HG02852 (cell line): Measurements from ENCODE around the gene SLBP.

ENCODE experiments used
- ATAC-seq: cut with Tn5 transposase; IDR thresholded peaks from one replicate; pipeline ENCODE4 v1.9.1; 2021; ENCODE audit warnings: mild to moderate bottlenecking, moderate library complexity; ENCODE audit not compliant: unreplicated experiment

Gene SLBP

DNA sequence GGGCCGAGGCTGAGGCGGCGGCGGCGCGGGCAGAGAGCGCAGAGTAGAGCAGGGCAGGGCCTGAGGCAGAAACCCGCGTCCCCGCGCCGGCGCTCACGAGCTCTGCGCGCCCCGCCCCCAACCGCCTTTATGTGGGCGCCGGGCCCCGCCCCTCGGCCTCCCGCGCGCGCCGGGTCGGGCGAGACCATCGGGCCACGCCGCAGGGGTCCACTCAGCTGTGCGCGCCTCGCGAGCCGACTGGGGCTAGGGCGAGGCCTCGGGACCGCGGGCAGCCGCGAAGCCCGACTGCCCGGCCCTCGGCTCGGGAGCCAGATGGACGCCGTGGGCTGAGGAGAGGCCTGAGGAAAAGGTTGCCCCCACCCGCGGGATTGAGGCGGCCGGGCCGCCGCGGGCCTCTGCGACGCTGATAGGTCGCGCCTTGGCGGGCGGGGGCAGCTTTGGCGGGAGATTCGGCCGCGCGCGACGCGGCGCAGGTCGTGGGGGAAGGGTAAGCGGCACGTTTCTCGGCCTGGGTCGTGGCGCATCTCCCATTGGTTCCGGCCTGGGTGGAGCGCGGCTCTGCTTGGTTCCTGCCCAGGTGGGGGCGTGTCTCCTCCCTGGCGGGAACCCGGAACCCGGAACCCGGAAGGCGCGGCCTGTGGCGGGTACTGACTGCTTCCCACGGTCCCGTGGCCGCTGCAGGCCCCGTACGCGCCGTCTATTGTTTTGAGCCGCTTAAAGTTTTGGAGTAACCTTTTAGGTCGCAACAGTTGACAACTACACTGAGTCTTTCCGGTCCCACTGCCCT lies at the start of gene SLBP:
SLBP (minus strand) TSS at position 104 of the 787 bp plus-strand sequence. CDS start 131 bp downstream, outside the sequence.
- ATAC-seq = peak; percentile 70

DNA sequence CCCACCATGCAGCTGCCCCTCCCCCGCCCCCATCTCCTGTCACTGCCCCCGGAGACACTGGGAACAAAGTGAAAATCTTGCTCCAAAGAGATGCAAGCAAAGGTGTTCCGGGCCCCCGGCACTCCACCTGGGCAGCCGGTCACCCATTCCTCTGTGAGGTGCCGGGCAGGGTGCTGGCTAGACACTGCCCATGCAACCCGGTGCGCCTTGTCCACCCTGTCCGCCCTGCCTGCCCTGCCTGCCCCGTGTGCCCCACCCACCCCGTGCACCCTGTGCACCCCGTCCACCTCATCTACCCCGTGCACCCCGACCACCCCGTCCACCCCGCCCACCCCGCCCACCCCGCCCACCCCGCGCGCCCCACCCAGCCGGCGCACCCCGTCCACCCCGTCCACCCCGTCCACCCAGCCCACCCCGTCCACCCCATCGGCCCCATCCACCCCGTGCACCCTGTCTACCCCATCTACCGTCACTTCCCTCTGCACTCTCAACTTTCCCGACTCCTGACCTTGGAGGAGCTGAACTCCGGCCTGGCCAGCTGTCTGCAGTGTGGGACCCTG lies 49.1 kb upstream of the SLBP start:
- no peak for ATAC-seq

DNA sequence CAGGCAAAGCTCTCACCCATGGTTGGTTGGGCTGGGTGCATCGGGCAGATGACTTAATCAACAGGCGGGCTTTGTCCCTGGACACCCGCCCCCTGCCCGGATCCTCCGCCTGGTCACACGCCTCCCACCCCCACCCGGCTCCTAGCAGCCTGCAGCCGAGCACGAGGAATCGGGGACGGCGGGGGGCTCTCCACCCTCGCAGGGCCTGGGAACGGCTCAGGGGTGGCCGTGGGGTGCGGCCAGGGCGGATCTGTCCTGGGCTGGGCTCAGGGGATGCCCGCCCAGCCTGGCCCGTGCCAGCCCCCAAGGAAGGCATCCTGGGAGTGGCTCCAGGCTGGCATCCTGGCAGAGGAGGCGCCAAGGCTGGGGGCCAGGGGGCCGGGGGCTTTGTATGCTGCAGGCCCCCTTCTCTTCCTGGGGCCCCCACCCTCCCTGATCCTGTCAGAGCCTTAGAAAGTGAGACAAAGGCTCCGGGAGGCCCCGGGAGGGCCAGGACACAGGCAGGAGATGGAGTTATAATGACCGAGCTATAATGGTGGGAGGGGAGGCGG lies 48.5 kb upstream of the SLBP start:
- no peak for ATAC-seq

GRCh38 chr4:1759818-1760223 lies 47.7 kb upstream of the SLBP start:
- no peak for ATAC-seq

- ATAC-seq = no peak
These were observed 47.2 kb upstream of the SLBP start for GRCh38 chr4:1759170-1759817.

DNA sequence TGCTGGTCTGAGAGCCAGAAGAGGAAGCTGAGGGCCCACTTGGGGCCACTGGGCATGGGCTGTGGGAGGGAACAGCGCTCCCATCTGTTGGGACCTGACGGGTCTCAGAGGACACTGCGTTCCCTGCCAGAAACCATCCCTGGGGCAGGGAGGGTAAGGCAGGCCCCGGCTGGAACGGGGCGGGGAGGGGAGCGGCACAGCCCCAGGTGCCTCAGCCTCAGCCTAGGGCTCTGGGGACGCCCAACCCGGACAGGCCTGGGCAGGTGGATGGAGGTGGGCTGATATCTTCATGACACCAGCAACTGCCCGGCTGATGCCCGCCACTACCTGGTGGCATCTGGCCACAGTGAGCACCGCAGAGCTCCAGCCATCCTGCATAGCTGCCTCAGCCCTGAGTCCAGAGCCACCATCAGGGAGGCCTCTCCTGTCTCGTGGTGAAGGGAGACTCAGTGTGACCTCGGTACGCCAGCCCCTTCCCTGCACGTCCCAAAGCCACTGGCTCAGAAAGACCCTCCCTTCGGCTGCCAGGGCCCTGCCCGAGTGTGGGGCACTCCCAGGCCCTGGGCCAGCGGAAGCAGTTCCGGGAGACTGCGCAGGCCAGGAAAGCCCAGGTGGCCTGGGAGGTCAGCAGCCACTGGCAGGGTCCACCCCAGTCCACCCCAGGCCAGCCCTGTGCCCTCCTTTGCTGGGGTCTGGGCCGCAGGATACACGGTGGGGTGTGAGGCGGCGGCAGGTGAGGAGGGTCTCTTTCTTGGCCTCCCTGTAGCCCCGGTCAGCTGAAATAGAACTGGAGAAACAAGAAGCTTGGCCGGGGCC lies 46.4 kb upstream of the SLBP start:
- ATAC-seq = no peak

DNA sequence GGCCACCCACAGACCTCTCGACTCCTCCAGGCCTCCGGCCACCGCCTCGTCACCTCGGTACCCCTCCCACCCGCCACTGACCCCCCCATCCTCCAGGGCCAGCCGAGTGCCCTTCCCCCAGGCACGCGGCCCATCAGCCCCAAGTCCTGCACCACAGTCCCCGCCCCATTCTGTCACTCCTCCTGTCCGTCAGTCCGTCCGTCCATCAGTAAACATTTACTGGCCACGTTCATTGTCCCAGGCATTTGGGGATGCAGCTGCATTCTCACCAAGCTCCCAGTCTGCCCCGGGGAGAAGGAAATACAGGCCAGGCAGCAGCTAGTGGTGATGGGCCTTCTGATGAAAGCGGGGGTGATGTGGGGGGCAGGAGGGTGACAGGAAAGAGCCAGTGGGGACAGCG lies 45.7 kb upstream of the SLBP start:
- no peak for ATAC-seq

GRCh38 chr4:1756893-1757779 lies 45.0 kb upstream of the SLBP start:
- ATAC-seq = no peak

- ATAC-seq = no peak
These were observed 44.0 kb upstream of the SLBP start for GRCh38 chr4:1756079-1756478.

DNA sequence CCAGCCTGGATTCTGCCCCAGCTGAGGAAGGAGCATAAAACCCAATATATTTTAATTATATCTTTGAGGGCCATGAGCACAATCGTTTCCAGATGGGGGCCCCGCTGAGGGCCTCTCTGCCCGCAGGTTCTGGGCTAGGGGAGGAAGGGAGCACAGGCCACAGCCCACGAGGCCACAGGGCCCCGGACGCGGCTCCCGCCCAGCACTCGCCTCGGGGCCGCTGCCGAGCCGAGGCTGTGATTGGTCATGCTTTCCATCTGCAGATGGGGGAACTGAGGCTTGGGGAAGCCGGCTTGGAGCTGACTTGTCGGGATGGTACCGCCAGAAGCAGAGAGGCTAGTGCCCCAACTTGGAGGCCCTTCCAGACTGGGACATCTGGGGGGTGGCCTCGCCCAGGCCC lies 43.2 kb upstream of the SLBP start:
- ATAC-seq = no peak

GRCh38 chr4:1754336-1754735 lies 42.2 kb upstream of the SLBP start:
- ATAC-seq = no peak

DNA sequence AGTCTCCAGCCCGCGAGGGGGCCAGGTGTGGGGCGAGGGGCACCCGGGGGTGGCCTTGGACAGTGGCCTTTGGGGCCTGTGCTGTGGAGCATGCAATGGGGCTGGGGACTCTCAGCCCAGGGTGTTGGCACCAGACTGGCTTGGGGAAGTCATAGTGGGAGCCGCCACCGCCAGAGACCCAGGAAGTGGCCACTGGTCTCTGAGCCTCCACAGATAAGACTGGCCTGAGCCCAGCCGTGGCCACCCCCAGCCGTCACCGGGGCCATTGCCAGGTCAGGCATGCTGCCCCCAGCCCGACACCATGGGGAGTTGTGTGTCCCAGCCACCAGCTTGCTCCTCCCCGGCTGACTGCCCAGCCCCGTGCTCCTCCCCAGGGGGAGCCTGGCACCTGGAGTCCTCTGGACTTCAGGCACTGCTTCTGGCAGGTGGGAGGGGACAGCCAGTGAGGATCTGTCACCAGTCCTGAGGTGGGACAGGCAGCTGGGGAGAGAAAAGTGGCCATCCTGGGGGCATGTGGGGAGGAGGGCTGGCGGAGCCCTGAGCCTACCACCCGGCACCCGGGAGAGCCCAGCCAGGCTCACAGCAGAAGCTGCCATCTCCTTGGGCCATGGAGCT lies 41.7 kb upstream of the SLBP start:
- no peak for ATAC-seq

GRCh38 chr4:1753294-1753696 lies 41.2 kb upstream of the SLBP start:
- ATAC-seq = no peak

GRCh38 chr4:1752284-1753041 lies 40.3 kb upstream of the SLBP start:
- no peak for ATAC-seq

GRCh38 chr4:1751919-1752283 lies 39.8 kb upstream of the SLBP start:
- no peak for ATAC-seq

- ATAC-seq = no peak
These were observed 39.2 kb upstream of the SLBP start for GRCh38 chr4:1751155-1751918.

DNA sequence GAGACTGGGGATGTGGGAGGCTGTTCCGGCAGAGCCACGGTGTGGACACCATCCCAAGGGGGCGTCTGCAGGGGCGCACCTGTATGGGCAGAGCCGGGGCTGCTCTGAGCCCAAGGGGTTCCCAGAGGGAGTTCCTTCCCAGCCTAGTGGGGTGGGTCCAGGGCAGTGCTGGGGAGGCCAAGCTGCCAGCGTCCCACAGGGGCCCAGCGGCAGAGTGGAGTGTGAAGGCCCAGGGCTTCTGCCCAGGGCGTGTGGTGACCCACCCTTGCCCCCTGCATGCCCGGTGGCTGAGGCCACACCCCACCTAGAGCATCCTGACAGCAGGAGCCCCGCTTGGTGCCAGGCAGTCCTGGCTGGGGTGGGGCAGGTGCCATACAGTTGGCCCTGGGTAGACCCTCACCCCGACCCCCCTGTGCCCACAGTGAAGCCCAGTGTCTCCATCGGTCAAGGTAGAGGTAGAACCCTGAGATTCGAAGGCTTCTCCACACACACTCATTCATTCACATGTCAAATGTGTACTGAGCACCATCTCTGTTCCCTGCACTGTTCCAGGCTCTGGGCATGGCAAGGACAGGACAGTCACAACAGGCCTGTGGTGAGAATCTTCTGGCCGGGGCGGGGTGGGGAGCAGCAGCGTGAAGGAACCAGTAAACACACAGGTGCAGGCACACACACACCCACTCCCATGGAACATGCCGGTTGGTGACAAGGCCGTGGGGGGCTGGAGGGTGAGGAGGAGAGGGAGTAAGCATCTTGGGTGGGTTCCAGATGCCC lies 38.4 kb upstream of the SLBP start:
- no peak for ATAC-seq
